ENCODE results near the gene RNF144A. TPM values are rescaled to one million over a fixed set of nuclear protein-coding genes. Genes with fewer than 3 reads are reported as not detected.

RNF144A gene
- total RNA-seq, 1 experiment from 2014 or later = 13.6 TPM

DNA sequence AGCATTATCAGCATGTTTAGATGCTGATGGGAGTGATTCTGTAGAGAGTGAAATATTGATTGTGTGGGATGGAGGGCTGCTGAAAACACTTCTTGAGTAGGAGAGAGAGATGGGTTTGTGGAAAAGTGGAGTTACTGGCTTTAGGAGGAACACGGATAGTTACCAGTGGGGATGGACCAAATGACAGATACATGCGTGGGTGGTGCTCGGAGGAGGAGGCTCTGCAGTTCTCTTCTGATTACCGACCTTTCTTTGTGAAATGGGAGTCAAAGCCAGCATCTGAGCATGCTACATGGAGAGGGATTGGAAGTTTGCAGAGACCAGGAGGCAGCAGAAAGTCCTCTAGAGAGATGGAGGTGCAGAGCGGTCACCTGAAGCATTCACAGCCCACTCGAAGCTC lies 26.3 kb downstream of the RNF144A start:
- ChIA-PET POLR2A (ENCODE audit: low non-redundant PET) (no interaction called here), CTCF (no interaction called here)
- intact Hi-C loops (cut with micrococcal nuclease; ENCODE audit: unreplicated experiment) = no loop called here
- H3K9me3 ChIP-seq (ENCODE audit: low read depth, low read length, poor library complexity, severe bottlenecking) = no peaks in the 10 kb centered on the region
- no peaks in the 10 kb centered on the region for H3K36me3 ChIP-seq (ENCODE audit: insufficient read depth, low read length, poor library complexity, severe bottlenecking)
- no peak overlapping the region for H3K27ac ChIP-seq (ENCODE audit: low read depth, low read length, poor library complexity, severe bottlenecking)
- no peaks in the 10 kb centered on the region for H3K27me3 ChIP-seq (replicated peaks; ENCODE audit: insufficient read depth, low read depth, low read length, poor library complexity)
- no peak for DNase-seq (ENCODE audit: low spot score)
- no peaks in the 10 kb centered on the region for H3K4me1 ChIP-seq (ENCODE audit: insufficient read depth, low read length, poor library complexity, severe bottlenecking)
- TF ChIP-seq EZH2 (IDR thresholded peaks at IDR 0.05; ENCODE audit: borderline replicate concordance, low read depth, low read length, poor library complexity, severe bottlenecking) = no peak
- TF ChIP-seq, protein P1, sequence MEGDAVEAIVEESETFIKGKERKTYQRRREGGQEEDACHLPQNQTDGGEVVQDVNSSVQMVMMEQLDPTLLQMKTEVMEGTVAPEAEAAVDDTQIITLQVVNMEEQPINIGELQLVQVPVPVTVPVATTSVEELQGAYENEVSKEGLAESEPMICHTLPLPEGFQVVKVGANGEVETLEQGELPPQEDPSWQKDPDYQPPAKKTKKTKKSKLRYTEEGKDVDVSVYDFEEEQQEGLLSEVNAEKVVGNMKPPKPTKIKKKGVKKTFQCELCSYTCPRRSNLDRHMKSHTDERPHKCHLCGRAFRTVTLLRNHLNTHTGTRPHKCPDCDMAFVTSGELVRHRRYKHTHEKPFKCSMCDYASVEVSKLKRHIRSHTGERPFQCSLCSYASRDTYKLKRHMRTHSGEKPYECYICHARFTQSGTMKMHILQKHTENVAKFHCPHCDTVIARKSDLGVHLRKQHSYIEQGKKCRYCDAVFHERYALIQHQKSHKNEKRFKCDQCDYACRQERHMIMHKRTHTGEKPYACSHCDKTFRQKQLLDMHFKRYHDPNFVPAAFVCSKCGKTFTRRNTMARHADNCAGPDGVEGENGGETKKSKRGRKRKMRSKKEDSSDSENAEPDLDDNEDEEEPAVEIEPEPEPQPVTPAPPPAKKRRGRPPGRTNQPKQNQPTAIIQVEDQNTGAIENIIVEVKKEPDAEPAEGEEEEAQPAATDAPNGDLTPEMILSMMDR (conservative IDR thresholded peaks at IDR 0.05; ENCODE audit: low read depth, low read length) = no peak
- H3K4me3 ChIP-seq (ENCODE audit: low read depth, low read length, poor library complexity, severe bottlenecking) = no peak overlapping the region
- BruUV-seq (replicated peaks) = no TSS peak

- no peaks in the 10 kb centered on the region for H3K27me3 ChIP-seq (replicated peaks; ENCODE audit: insufficient read depth, low read depth, low read length, poor library complexity)
- no peaks in the 10 kb centered on the region for H3K4me1 ChIP-seq (ENCODE audit: insufficient read depth, low read length, poor library complexity, severe bottlenecking)
- no peak overlapping the region for H3K4me3 ChIP-seq (ENCODE audit: low read depth, low read length, poor library complexity, severe bottlenecking)
- no peak for TF ChIP-seq EZH2 (IDR thresholded peaks at IDR 0.05; ENCODE audit: borderline replicate concordance, low read depth, low read length, poor library complexity, severe bottlenecking)
- TF ChIP-seq, protein P1 (conservative IDR thresholded peaks at IDR 0.05; ENCODE audit: low read depth, low read length) = no peak
- ChIA-PET CTCF (no interaction called here), POLR2A (ENCODE audit: low non-redundant PET) (no interaction called here)
- H3K9me3 ChIP-seq (ENCODE audit: low read depth, low read length, poor library complexity, severe bottlenecking) = no peaks in the 10 kb centered on the region
- BruUV-seq (replicated peaks) = no TSS peak
- H3K36me3 ChIP-seq (ENCODE audit: insufficient read depth, low read length, poor library complexity, severe bottlenecking) = no peaks in the 10 kb centered on the region
- intact Hi-C loops (cut with micrococcal nuclease; ENCODE audit: unreplicated experiment) = no loop called here
- no peak for DNase-seq (ENCODE audit: low spot score)
- H3K27ac ChIP-seq (ENCODE audit: low read depth, low read length, poor library complexity, severe bottlenecking) = no peak overlapping the region
Observed at GRCh38 chr2:6943971-6944370, 26.8 kb downstream of the RNF144A start.

GRCh38 chr2:6944555-6944954 lies 27.3 kb downstream of the RNF144A start:
- no peak overlapping the region for H3K27ac ChIP-seq (ENCODE audit: low read depth, low read length, poor library complexity, severe bottlenecking)
- intact Hi-C loops (cut with micrococcal nuclease; ENCODE audit: unreplicated experiment) = no loop called here
- TF ChIP-seq, protein P1 (conservative IDR thresholded peaks at IDR 0.05; ENCODE audit: low read depth, low read length) = no peak
- no peak for TF ChIP-seq EZH2 (IDR thresholded peaks at IDR 0.05; ENCODE audit: borderline replicate concordance, low read depth, low read length, poor library complexity, severe bottlenecking)
- ChIA-PET POLR2A (ENCODE audit: low non-redundant PET) (no interaction called here), CTCF (no interaction called here)
- no peak overlapping the region for H3K4me3 ChIP-seq (ENCODE audit: low read depth, low read length, poor library complexity, severe bottlenecking)
- no peak for DNase-seq (ENCODE audit: low spot score)
- H3K27me3 ChIP-seq (replicated peaks; ENCODE audit: insufficient read depth, low read depth, low read length, poor library complexity) = no peaks in the 10 kb centered on the region
- no TSS peak for BruUV-seq (replicated peaks)
- H3K36me3 ChIP-seq (ENCODE audit: insufficient read depth, low read length, poor library complexity, severe bottlenecking) = no peaks in the 10 kb centered on the region
- H3K9me3 ChIP-seq (ENCODE audit: low read depth, low read length, poor library complexity, severe bottlenecking) = no peaks in the 10 kb centered on the region
- no peaks in the 10 kb centered on the region for H3K4me1 ChIP-seq (ENCODE audit: insufficient read depth, low read length, poor library complexity, severe bottlenecking)

Data from A673 (cell line).